Chondrocyte (in vitro differentiated cells): ENCODE data around the gene LDLRAD4. TPM values are rescaled to one million over a fixed set of nuclear protein-coding genes. Genes with fewer than 3 reads are reported as not detected.
A peak's percentile ranks its signal among the peaks of the same experiment; 100 is the strongest.

Source experiments
- DNase-seq: peaks from one replicate; pipeline ENCODE4 v3.0.0; 2021; ENCODE audit warnings: mixed read lengths, low spot score
- H3K27ac Mint-ChIP-seq: one replicate; pipeline ENCODE4 v1.8.0; 2021; ENCODE audit warnings: mild to moderate bottlenecking, moderate library complexity, mixed read lengths; ENCODE audit not compliant: unreplicated experiment
- H3K27me3 Mint-ChIP-seq: 2 replicates; pipeline ENCODE4 v1.8.0; 2021; ENCODE audit warnings: low read depth, mixed read lengths
- H3K36me3 Mint-ChIP-seq: 2 replicates; pipeline ENCODE4 v1.8.0; 2021; ENCODE audit warnings: low read depth, mixed read lengths
- H3K4me1 Mint-ChIP-seq: 2 replicates; pipeline ENCODE4 v1.8.0; 2021; ENCODE audit warnings: low read depth, mild to moderate bottlenecking, mixed read lengths
- H3K4me3 Mint-ChIP-seq: one replicate; pipeline ENCODE4 v1.8.0; 2021; ENCODE audit warnings: mild to moderate bottlenecking, moderate library complexity, mixed read lengths; ENCODE audit not compliant: unreplicated experiment
- H3K9me3 Mint-ChIP-seq: 2 replicates; pipeline ENCODE4 v1.8.0; 2021; ENCODE audit warnings: low read depth, mixed read lengths
- CTCF ChIP-seq: fragments of 200-600 bp; sonication (generic); IDR thresholded peaks from 2 replicates; pipeline ENCODE4 v1.5.0; 2021; ENCODE audit warnings: antibody characterized with exemption, mild to moderate bottlenecking, moderate library complexity
- total RNA-seq: library from RNA; stranded (reverse); gene quantifications from 3 replicates; pipeline ENCODE4 v1.2.1, GENCODE V29; 2021

LDLRAD4 gene
- total RNA-seq, 1 donor from 2014 or later: 80.5 TPM

GRCh38 chr18:13566941-13567746 lies 348.6 kb downstream of the LDLRAD4 start:
- H3K4me1 Mint-ChIP-seq: peaks cover 58% of the 10 kb centered on the region
- no peak overlapping the region for H3K4me3 Mint-ChIP-seq
- DNase-seq: no peak
- peak overlapping the region; percentile 27 for H3K27ac Mint-ChIP-seq
- TF ChIP-seq CTCF: no peak
- H3K36me3 Mint-ChIP-seq: no peaks in the 10 kb centered on the region
- H3K9me3 Mint-ChIP-seq: no peaks in the 10 kb centered on the region
- H3K27me3 Mint-ChIP-seq: no peaks in the 10 kb centered on the region

- Mint-ChIP-seq H3K36me3 (no peaks in the 10 kb centered on the region), H3K4me1 (peaks cover 45% of the 10 kb centered on the region), H3K4me3 (no peak overlapping the region), H3K27me3 (no peaks in the 10 kb centered on the region), H3K27ac (peak overlapping the region; percentile 45), H3K9me3 (no peaks in the 10 kb centered on the region)
- no peak for DNase-seq
- no peak for TF ChIP-seq CTCF
Observed at GRCh38 chr18:13568443-13569392, 350.2 kb downstream of the LDLRAD4 start.

GRCh38 chr18:13570216-13570615 lies 351.7 kb downstream of the LDLRAD4 start:
- H3K9me3 Mint-ChIP-seq: no peaks in the 10 kb centered on the region
- DNase-seq: no peak
- H3K4me1 Mint-ChIP-seq: peaks cover 40% of the 10 kb centered on the region
- no peaks in the 10 kb centered on the region for H3K27me3 Mint-ChIP-seq
- TF ChIP-seq CTCF: no peak
- no peak overlapping the region for H3K27ac Mint-ChIP-seq
- H3K36me3 Mint-ChIP-seq: no peaks in the 10 kb centered on the region
- no peak overlapping the region for H3K4me3 Mint-ChIP-seq

- TF ChIP-seq CTCF: no peak
- no peak for DNase-seq
- Mint-ChIP-seq H3K27me3 (no peaks in the 10 kb centered on the region), H3K27ac (peak overlapping the region; percentile 66), H3K4me1 (peaks cover 43% of the 10 kb centered on the region), H3K4me3 (no peak overlapping the region), H3K36me3 (no peaks in the 10 kb centered on the region), H3K9me3 (no peaks in the 10 kb centered on the region)
Observed at GRCh38 chr18:13570856-13571495, 352.4 kb downstream of the LDLRAD4 start.

- no peak overlapping the region for H3K27ac Mint-ChIP-seq
- no peaks in the 10 kb centered on the region for H3K36me3 Mint-ChIP-seq
- H3K9me3 Mint-ChIP-seq: no peaks in the 10 kb centered on the region
- DNase-seq: no peak
- TF ChIP-seq CTCF: no peak
- no peaks in the 10 kb centered on the region for H3K27me3 Mint-ChIP-seq
- H3K4me1 Mint-ChIP-seq: peaks cover 45% of the 10 kb centered on the region
- H3K4me3 Mint-ChIP-seq: no peak overlapping the region
Observed at GRCh38 chr18:13572148-13572547, 353.6 kb downstream of the LDLRAD4 start.
